Activated CD8-positive, alpha-beta memory T cell treated with anti-CD3 and anti-CD28 coated beads for 24 hours (primary cell): Measurements from ENCODE around the gene UBXN2A.
"Not testable (repeated sequence)": the region's sequence is repeated elsewhere in the genome, so short reads cannot be mapped to it uniquely, and the experiment has no call there.

Source experiments
- DNase-seq: peaks from one replicate; pipeline ENCODE4 v3.0.0-alpha.2; 2020

Gene UBXN2A

DNA sequence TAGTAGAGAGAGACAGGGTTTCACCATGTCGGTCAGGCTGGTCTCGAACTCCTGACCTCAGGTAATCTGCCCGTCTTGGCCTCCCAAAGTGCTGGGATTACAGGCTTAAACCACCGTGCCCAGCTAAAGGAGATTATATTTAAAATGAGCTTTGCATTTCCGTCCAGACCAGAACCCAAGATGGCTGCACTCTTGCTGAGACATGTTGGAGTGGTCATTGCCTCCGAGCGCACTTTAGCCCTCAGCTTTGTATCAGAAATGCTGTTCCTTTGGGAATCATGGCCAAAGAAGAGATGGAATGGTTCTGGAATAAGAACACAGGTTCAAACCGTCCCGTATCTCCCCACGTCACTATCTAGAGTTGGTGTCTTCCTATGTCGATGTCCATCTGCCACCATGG, 3.4 kb downstream of the UBXN2A start:
- no peak for DNase-seq

DNA sequence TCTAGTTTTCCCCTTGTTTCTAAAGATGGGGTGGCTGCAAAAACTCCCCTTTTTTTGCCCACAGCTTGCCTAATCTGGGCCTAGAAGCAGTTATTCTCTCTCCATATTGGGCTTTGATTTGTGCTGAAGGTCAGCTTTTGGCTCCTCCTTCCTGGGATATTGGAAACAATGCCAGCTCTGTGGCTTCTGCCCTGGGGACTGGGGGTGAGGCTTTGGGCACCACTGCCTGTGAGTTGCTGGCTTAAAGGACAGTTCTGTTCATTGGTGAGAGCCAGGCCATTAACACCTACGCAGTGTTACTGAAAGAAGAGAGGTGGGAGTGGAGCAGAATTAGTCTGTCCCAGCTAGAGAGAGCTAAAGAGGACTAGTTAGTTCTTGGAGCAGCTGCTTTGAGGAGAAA, 4.3 kb downstream of the UBXN2A start:
- DNase-seq = no peak

DNA sequence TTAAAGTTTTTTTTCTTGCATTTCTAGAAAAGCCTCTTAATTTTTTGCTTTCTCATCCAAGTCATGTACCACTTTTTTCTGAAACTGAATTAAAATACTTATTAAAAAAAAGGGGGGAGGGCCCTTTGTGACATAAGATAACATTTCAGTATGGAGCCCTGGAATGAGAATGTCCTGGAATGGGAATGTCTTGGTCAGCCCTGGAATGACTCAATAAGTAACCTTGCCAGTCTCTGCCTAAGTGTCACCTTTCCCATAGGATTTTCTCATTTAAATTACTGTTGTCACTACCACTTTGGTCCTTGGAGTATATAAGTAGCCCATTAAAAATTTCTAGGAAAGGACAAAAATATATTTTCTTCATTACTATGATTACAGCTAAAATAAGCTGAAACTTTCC, 4.7 kb downstream of the UBXN2A start:
- DNase-seq = no peak

DNA sequence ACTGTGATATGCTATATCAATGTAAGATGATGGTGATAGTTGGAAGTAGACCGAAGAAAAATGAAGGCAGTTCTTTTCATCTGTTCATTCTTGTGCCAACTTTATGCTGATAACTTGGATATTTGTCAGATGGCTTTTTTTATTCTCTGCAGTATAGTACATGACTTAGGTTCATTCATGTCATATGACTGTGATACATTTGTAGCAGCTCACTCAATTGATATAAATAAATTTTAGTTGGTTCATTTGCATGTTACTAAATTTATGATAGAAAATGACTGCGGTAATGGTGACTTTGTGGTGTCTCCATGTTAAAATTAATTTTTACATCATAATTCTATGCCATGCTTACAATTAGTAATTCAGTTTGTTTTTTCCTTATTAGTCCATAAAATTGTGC, 7.1 kb downstream of the UBXN2A start:
- no peak for DNase-seq

DNA sequence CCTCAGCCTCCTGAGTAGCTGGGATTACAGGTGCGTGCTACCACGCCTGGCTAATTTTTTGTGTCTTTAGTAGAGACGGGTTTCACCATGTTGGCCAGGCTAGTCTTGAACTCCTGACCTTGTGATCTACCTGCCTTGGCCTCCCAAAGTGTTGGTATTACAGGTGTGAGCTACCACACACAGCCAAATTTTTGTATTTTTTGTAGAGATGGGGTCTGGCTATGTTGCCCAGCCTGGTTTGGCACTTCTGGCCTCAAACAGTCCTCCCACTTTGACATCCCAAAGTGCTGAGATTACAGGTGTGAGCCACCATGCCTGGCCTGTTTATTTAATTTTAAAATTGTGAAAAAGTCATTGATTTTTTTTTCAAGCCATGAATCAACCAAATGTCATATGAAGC, 12.3 kb downstream of the UBXN2A start:
- DNase-seq = not testable (repeated sequence)

DNA sequence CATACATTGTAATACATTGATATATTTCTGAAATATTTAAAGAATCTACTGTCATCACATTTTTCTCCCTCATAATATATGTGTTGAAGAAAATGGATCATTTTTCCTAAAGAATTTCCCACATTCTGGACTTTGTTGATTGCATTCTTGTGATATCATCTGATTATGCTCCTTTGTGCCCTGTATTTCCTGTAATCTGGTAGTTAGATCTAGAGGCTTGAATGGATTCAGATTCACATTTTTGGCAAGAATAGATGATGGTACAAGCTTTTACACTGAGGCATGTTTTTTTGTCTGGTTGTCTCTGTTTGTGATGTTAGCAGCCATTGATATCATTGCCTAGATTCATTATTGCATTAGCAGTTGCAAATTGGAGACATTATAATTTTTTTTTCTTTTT, 13.4 kb downstream of the UBXN2A start:
- DNase-seq = no peak

DNA sequence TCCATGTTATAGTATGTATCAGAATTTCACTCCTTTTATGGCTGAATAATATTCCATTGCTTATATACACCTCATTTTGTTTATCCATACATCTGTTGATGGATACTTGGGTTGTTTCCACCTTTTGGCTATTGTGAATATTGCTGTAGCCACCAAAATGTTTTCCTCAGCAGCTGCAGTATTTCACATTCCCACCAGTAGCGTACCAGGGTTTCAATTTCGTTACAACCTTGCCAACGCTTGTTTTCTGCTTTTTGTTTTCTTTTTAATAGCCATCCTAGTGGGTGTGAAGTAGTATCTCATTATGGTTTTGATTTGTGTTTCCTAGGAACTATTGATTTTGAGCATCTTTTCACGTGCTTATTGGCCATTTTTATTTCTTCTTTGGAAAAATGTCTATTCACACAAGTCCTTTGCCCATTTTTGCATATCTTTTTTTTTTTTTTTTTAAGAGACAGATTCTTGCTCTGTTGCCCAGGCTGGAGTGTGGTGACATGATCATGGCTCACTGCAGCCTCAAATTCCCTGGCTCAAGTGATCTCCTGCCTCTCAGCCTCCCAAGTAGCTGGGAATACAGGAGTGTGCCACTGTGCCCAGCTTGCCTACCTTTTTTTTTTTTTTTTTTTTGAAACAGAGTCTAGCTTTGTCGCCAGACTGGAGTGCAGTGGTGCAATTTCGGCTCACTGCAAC, 14.2 kb downstream of the UBXN2A start:
- DNase-seq = no peak

DNA sequence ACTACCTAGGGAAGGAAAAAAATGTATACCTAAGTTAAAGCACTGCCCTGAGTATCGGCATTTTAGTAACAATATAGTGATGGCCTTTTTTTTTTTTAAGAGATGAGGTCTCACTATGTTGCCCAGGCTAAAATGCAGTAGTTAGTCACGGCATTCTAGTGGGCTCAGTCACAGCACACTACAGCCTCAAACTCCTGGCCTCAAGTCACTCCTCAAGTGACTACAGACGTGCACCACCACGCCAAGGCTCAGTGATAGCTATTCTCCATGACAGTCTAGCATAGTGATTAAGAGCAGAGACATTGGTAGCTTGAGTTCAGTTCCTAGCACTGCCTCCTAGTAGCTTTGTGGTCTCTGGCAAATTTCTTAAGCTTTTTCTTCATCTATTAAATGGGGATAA, 27.6 kb downstream of the UBXN2A start:
- DNase-seq = no peak

DNA sequence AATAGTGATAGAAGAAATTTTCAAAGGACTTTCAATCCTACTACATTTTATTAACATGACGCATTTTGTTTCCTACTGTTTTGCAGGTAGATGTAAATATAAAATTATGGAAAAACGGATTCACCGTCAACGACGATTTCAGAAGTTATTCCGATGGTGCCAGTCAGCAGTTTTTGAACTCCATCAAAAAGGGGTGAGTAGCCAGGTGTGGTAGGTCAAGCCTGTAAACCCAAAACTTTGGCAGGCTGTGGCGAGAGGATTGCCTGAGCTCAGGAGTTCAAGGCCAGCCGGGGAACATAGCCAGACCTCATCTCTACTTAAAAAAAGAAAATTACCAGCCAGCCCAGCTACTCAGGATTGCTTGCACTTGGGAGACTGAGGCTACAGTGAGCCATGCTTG, 36.6 kb downstream of the UBXN2A start:
- DNase-seq = no peak

DNA sequence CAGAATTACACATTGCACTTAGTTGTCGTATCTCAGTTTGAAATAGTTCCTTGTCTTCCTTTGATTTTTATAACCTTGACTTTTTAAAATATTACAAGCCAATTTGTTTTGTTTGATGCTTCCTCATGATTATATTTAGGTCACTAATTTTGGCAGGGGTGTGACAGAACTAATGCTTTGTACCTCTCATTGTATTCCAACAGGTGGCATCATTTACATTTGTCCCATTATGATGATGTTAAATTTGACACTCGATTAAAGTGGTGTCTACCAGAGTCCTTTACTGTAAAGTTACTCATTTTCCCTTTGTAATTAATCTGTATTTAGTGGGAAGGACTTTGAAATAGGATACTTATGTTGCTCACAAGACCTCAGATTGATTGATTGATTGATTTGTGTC, 48.1 kb downstream of the UBXN2A start:
- no peak for DNase-seq

DNA sequence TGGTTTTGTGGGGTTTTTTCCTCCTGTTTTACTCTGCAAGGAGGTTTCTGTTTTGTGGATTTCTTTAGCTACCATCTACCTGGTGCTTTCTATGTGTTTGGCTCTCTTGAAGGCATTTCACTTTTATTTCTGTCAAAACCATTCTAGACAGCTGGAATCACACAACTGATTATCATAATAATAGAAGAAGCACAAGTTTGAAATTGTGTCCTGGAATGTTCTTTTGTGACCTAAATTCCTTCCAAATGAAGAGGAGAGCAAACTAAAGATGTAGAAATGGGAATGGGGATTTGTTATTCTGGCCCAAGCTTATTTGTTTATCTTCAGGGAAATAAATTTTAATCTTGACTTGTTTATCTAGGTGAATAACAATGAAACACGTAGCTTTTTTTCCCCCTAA, 52.7 kb downstream of the UBXN2A start:
- DNase-seq = no peak

DNA sequence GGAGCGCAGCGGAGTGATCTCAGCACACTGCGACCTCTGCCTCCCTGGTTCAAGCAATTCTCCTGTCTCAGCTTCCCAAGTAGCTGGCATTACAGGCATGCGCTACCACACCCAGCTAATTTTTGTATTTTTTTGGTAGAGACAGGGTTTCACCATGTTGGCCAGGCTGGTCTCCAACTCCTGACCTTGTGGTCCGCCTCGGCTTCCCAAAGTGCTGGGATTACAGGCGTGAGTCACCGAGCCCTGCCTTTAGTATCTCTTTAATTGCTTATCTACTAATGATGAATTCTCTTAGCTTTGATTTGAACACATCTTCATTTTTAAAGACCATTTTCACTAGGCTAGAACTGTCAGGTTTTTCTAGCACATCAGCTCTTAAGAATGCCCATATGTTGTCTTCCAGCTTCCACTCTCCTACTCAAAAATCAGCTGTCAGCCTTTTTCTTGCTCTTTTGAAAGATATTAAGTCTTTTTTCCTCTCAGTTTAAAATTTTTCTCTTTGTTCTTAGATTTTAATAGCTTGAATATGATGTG, 53.5 kb downstream of the UBXN2A start:
- DNase-seq = no peak

DNA sequence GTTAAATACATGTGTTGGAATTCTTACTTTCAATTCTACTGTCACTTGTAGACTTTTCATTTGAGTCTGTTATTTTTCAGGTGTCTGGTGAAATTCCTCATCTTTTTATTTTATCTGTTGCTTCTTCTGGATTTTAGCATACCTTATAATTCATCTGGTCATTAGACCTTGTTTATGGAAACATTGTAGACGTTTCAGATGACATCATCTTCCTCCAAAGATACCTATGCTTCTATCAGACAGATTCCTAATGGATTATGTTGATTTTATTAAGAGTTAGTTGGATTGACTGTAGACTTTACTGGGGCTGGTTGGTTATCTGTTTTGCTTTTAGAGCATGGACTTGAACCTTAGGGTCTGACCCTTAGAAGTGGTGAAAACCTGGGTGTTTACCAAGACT, 54.3 kb downstream of the UBXN2A start:
- DNase-seq = no peak

DNA sequence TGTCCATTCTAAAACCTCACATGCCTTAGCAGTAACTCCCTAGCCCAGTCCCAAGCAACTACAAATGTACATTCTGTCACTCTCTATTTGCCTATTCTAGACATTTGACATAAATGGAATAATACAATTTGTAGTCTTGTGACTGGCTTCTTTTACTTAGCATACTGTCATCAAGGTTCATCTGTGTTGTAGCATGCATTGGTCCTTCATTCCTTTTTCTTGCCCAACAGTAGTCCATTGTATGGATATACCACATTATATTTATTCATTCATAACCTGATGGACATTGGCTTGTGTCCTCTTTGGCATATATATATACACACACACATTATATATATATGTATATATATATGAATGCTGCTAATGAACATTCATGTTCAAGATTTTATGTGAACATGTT, 67.4 kb downstream of the UBXN2A start:
- no peak for DNase-seq

DNA sequence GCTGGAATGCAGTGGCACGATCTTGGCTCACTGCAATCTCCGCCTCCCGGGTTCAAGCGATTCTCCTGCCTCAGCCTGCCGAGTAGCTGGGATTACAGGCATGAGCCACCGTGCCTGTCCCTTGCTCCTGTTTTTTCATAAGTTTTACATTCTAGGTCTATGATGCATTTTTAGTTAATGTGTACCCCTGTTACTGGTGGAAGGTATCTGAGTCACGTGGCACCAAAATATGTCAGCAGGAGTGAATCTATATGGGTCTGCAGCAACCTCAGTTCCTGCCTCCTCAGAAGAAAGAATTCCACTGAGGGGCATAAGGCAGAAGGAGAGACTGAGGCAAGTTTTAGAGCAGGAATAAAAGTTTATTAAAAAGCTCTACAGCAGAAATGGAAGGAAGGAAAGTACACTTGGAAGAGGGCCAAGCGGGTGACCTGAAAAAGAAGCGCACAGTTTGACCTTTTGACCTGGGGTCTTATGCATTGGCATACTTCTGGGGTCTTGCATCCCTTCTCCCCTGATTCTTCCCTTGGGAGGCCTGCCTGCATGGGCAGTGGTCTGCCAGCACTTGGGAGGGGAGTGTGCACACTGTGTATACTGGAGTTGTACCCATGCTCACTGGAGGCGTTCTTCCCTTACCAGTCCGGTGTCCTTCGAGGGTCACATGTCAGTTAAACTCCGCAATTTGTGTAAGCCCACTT, 68.6 kb downstream of the UBXN2A start:
- no peak for DNase-seq

DNA sequence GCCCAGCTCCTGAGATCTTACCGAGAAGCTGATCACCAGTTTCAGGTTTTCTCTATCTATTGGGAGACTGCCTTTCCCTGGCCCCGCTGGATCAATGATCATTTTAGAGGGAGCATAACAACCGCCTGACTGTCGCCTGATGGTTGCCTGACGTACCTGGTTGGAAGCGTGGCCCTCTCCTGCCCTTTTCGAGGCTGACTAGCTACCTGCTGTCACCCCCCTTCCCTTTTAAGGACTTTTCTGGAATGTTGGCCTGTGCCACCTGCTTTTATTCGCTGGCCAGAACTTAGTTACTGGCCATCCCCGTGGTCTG, 69.1 kb downstream of the UBXN2A start:
- DNase-seq = no peak

DNA sequence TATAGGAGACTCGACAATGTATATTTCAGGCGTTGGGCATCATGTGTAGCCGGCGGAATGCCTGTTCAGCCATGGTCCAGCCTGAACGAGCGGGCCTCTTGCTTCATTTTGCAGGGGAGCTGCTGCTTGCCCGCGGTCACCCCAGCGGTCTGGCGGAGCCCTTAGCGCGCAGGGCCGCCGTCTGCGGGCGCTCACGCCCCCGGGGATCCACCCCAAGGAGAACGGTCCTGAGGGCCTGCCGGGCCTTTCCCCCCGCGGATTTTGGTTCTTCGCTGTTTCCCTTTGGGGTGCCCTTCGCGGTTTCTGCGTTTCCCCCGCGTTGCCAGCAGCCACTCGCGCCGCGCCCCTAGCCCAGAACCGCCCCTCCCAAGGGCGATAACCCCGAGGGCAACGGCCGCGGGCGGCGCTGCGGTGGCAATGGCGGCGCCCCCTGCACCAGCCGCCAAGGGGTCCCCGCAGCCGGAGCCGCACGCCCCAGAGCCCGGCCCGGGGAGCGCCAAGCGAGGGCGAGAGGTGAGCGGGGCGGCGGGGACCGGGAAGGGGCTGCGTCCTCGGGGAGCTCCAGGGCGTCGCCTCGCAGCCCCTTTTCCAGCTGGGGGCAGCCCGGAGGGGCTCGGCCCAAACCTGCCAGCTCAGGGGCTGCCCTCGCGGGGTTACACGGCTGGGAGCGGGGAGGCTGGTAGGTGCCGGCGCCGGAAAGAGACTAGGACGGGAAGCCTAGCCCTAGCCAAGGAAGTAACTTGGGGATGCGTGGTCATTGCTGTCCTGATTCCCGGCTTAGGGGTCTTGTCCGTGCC, 69.6 kb downstream of the UBXN2A start, which contains the start of gene MFSD2B:
MFSD2B (plus strand) TSS at position 406 of the 797 bp plus-strand sequence; CDS start at position 418, 12 bp downstream.
- no peak for DNase-seq

DNA sequence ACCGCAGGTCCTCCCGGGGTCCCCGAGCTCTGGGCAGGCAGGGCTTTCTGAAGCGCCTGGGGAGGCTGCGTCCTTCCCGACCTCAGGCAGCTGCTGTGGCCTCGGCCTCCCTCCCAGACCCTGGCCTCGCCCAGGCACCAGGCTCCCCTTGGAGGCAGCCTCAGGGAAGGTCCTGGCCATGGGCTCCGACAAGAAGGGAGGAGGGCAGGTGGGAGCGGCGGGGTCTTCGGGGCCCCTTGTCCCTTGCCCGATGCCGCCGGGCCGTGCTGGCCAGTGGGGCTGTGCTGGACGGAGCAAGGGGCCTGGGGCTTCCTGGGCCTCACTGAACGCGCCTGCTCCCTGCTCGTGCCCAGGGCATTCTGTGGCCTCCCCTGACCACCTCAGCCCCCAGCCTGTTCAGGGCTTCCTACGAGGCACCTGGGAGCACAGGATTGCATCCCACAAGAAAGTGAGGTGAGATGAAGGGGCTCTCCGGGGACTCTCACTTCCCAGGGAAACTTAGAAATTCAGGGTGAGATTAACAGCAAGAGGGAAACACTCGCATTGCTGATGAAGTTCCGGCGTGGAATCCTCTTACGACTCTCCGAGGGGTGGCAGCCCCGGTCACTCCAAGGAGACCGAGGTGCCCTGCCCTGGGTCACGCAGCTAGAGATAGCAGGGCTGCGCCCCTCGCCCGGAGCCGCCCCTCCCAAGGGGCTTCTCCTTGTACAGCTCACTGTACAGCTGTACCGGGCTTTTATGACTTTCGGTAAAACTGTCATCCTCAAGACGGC, 70.4 kb downstream of the UBXN2A start:
- DNase-seq = no peak

DNA sequence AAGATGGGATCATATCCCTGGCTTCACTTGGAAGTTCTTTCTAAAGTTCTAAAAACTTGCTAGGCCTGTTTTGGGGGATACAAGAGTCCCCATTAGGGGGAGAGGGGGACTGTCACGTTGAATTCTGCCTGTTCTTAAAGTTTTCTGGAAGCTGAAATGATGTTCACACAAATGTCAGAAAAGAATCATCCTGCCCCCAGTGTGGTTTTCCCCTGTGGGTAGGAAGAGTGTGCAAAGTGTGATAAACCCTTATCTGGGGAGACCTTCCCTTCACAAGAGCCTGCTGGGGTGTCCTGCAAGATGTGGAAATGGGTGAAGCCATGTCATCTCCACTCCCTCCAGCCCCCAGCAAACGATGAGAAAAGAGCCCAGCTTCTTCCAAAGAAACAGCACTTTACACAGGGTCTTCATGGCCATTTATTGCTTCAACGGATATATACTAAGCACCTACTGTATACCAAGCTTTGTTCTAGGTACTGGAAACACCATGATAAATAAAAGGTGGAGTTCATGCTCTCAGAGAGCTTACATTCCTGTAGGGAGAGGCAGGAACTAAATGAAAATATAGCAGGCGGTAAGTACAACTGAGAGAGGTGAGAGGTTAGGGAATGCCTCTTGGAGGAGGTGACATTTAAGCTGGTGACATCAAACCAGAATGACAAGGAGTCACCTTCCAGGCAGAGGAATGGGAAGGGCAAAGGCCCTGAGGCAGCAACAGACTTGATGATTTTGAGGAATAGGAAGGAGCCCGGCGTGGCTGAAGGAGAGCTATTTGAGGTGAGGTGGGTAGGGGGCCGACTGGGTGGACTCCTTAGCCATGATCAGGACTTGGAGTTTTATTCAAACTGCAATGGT, 71.2 kb downstream of the UBXN2A start:
- DNase-seq = no peak

DNA sequence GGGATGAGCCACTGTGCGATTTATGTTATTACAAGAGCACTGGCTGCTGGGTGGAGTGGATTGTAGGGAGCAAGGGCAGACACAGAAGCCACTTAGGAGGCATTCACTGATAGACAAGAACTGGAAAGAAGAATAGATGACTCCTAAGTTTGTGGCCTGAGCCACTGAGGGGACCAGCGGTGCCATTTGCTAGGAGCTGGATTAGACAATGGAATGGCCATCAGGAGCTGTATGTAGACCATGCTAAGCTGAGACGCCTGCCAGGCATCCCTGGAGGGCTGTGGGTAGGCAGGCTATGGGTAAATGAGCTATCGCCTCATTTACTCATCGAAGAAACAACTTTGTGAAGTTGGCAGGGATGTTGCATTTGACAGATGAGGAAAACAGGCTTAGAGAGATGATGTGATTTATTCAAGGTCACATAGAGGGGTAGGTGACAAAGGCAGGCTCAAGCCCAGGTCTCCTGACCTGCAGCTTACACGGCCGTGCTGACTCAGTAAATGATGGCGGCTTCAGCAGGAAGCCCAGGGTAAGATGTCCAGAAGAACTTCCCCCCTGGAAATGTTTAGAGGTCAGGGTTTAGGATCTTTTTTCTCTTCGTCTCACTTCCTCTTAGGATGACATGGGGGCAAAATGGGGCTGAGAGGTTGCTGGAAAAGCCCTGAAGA, 72.4 kb downstream of the UBXN2A start:
- DNase-seq = no peak

DNA sequence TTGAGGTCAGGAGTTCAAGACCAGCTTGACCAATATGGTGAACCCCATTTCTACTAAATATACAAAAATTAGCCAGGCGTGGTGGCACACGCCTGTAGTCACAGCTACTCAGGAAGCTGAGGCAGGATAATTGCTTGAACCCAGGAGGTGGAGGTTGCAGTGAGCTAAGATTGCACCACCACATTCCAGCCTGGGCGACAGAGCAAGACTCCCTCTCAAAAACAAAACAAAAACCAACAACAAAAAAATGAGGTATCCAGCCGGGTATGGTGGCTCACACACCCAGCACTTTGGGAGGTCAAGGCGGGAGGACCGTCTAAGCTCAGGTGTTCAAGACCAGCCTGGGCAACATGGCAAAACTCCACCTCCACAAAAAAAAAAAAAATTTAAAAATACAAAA, 74.6 kb downstream of the UBXN2A start:
- DNase-seq = not testable (repeated sequence)
